HG03066 (cell line): ENCODE results near the gene RGMA.
"Not testable (repeated sequence)": the region's sequence is repeated elsewhere in the genome, so short reads cannot be mapped to it uniquely, and the experiment has no call there.

ENCODE experiments used
- ATAC-seq: cut with Tn5 transposase; IDR thresholded peaks from one replicate; pipeline ENCODE4 v1.9.1; 2021; ENCODE audit warnings: low read depth; ENCODE audit not compliant: unreplicated experiment

RGMA gene

GRCh38 chr15:93068581-93069199 lies 20.3 kb downstream of the RGMA start:
- no peak for ATAC-seq

GRCh38 chr15:93067649-93068085 lies 21.3 kb downstream of the RGMA start:
- no peak for ATAC-seq

DNA sequence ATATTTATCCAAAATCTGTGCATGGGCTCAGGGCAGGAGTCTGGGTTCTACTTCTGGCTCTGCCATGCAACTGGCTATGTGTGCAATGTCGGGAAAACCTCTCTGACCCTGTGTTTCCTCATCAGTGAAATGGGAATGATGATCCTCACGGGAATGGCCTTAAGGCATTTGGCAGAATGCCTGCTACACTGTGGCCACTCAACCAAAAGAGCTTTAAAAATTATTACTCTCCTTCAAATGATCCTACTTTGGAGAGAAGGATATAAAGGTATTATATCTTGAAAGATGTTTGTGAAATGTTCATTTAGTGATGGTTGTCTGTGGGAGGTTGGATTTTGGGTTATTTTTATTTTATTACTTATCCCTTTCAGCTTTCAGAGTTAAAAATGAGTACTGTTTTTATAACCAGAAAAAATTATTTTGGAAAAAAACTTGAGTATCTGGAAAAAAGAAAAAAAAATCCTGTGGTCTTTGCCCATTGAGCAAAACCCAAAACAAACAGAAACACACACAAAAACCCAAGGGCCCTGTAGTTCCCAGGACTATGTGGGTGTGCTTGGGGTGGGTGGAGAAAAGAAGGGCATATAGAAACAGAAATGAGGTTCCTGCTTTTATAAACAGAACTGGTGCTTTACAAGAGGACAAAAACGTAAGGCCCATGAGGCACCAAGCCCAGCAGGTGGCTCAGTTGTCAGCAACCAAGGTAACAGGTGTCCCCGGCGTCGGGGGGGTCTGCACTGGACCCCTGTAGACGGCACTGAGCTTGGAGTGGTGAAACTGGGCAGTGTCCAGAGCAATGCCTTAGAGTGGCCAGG lies 22.0 kb downstream of the RGMA start:
- no peak for ATAC-seq

- ATAC-seq, result no peak
Measured at GRCh38 chr15:93066224-93066681, 22.8 kb downstream of the RGMA start.

DNA sequence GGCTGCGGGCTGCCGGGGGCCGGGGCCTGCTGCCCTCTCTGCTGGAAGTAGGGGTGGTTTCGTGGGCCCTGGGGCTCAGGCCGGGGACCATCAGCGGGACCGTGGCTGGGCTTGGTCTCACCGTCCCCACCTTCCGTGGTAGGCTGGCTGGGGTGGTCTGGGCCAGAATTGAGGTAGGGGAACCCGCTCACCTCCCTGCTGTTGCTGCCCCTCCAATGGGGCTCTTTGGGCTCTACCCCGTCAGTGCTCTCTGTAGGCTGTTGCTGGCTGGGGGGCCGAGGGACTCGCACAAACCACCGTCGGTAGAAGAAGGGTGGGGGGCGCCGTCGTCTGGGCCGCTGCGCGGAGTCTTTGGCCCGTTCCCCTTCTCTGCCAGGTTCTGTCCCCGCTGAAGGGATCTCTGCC lies 23.4 kb downstream of the RGMA start:
- no peak for ATAC-seq

DNA sequence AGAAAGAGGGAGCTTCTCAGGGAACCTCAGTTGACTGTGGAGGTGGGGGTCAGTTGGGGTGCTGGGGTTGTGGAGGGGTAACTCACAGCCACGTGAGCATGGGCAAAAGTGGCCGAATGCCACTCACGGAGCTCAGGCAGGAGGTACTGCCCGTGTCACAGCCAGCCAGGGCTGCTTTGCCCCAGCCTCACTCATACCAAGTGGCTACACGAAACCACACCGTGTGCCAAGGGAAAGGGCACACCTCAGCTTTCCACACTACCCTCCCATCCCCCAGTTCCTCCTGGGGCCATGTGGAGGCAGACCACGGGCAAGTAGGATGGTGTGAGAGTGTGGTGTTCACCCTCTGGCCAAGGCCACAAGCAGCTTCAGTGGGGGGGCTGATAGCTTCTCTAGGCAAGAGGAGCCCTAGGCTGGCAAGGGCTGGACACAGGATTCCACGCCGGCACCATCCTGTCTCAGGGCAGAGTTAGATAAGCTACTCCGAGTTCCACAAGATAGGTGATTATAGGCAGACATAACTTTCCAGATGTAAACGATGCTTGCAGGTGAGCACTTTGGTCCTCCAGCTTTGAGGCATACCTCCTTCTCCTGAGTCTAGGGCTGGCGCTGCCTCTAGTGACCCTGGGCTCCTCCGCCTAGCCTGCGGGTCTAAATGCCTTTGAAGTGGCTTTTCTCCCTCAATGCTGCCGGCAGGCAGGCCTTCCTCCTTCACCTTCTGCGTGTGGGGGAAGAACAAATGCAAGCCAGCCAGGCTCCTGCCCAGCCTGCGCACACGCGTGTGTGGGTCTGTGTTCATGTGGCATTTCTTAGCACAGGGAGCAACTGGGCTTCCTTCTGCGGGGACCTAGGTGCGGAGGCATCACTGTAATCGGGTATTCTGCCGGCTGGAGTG lies 25.0 kb downstream of the RGMA start:
- ATAC-seq, result no peak

DNA sequence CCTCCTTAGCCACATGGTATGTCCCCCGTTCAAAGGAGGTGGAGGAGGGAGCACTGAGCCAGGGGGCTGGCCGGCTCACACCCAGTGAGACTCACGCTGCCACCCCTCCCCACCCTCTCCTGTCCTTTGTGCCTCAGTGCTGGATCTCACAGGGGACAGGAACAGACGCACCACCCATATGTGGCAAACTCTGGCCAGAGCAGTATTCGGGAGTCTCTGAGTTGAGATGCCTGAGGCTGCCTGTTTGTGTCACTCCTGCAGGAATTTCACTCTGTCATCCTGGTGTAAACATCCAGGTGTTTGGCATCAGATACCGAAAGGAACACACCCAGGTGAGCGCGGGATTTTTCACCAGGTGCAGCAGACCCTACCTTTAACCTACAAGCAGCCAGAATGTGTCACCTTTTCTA lies 25.7 kb downstream of the RGMA start:
- ATAC-seq, result no peak

- not testable (repeated sequence) for ATAC-seq
Measured at GRCh38 chr15:93062628-93063261, 26.3 kb downstream of the RGMA start.

GRCh38 chr15:93060336-93061248 lies 28.4 kb downstream of the RGMA start:
- no peak for ATAC-seq

DNA sequence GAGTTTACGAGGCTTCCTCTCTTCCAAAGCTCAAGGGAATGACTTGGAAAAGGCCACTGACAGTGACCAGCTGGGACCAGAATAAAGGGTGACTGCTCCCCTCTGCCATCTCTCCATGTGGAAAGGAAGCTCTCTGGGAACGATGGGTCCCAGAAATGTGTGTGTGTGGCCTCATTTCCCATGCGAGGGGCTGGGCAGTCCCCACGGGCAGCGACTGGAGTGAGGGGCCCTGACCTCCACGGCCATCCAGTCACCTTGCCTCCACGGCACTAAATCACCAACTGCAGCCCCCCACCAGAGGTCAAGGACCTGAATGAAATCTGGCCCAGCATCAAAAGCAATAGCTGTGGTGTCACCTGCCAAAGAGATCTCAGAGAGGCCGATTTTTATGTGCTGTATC lies 29.6 kb downstream of the RGMA start:
- ATAC-seq, result no peak

DNA sequence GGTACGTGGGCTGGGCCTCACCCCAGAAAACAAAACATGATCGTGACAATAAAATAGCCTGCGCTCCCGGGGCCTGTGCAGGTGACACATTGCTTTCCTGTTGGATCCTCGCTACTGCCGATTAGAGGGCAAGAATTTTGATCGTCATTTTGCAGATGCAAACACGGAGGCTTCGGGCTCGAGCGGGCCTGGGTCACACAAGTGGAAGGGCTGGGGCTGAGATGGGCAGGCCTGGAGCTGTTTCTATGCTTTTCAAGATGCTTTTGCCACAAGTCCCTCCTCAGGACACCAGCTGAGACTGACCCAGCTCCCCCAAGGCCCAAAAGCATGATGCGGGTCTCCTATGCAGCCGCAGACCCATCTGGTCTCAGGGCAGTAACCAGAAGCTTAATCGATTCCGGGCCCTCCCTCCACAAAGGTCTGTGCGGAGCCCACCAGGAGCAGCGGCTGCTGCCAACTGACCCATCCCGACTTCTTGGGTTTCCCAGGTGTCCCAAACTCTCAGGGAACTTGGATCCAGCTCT lies 30.0 kb downstream of the RGMA start:
- no peak for ATAC-seq

- no peak for ATAC-seq
Measured at GRCh38 chr15:93058128-93058527, 30.9 kb downstream of the RGMA start.

DNA sequence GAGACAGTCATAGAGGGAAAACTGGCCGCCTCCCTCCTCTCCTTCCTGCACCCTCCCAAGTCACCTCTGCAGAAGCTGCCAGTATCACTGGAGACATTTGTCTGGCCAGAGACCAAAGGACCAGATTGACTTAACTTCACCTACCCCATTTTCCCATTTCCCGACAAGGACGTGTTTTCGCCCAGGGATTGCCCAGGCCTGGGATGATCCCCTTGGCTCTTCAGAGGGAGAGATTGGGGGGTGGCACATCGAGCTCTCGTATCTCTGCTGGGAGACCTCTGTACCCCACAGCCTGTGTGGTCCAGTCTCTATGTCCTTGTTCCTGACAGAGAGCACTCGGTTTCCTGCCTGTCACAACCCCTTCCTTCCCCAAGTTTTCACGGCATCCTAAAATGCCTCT lies 31.4 kb downstream of the RGMA start:
- no peak for ATAC-seq

- no peak for ATAC-seq
Measured at GRCh38 chr15:93056836-93057235, 32.2 kb downstream of the RGMA start.

- ATAC-seq, result no peak
Measured at GRCh38 chr15:93055211-93055610, 33.8 kb downstream of the RGMA start.

- no peak for ATAC-seq
Measured at GRCh38 chr15:93052090-93052879, 36.7 kb downstream of the RGMA start.

GRCh38 chr15:93051236-93052089 lies 37.5 kb downstream of the RGMA start:
- no peak for ATAC-seq

- ATAC-seq, result no peak
Measured at GRCh38 chr15:93050648-93051047, 38.4 kb downstream of the RGMA start.
